Ascending aorta (tissue), 2 donors: ENCODE data around the gene LILRB1. TPM values are rescaled to one million over a fixed set of nuclear protein-coding genes. Genes with fewer than 3 reads are reported as not detected.

Experiments
- DNase-seq, 2 donors: peaks; one replicate each; pipeline ENCODE4 v3.0.0-alpha.2; 2019; ENCODE audit warnings: low spot score in 2 of 2
- H3K27ac ChIP-seq, 2 donors: fragments of 200-600 bp; sonication (generic); one replicate each; pipeline ENCODE4 v1.5.1; 2016 to 2017; ENCODE audit warnings: mild to moderate bottlenecking in 1 of 2
- H3K27me3 ChIP-seq: fragments of 200-600 bp; sonication (generic); one replicate; pipeline ENCODE4 v1.5.1; 2017
- H3K36me3 ChIP-seq, 2 donors: fragments of 200-600 bp; sonication (generic); one replicate each; pipeline ENCODE4 v1.5.1; 2016
- H3K4me1 ChIP-seq, 2 donors: fragments of 200-600 bp; sonication (generic); one replicate each; pipeline ENCODE4 v1.5.1; 2016 to 2017; ENCODE audit warnings: mild to moderate bottlenecking in 1 of 2
- H3K4me3 ChIP-seq, 2 donors: fragments of 200-600 bp; sonication (generic); one replicate each; pipeline ENCODE4 v1.5.1; 2016 to 2017; ENCODE audit warnings: mild to moderate bottlenecking in 1 of 2
- H3K9me3 ChIP-seq, 2 donors: fragments of 200-600 bp; sonication (generic); one replicate each; pipeline ENCODE4 v1.5.1; 2016
- CTCF ChIP-seq, 3 experiments: fragments of 200-600 bp in 2 of 3; fragments of 450-650 bp in 1 of 3; sonication (generic) in 2 of 3; IDR thresholded peaks; one replicate each; pipeline ENCODE4 v1.5.1; 2016 to 2019; ENCODE audit warnings: antibody characterized with exemption in 3 of 3, mild to moderate bottlenecking in 1 of 3, moderate library complexity in 1 of 3
- intact Hi-C: fragments of 100-400 bp; cut with DNase I; formaldehyde crosslinking; loops from one replicate; pipeline ENCODE4 v1.15.1; 2023
- total RNA-seq: library from RNA; depleted of rRNA; stranded (reverse); fragments of >200 nt; gene quantifications from one replicate; pipeline ENCODE4 v1.1.0, GENCODE V29; 2016

LILRB1 gene
- total RNA-seq, 1 donor from 2014 or later: 2.7 TPM

GRCh38 chr19:54654447-54655321, 24.4 kb downstream of the LILRB1 start:
- H3K27me3 ChIP-seq: no peaks in the 10 kb centered on the region
- no peak for TF ChIP-seq CTCF (IDR thresholded peaks at IDR 0.05)
- no peak for DNase-seq
- no peak overlapping the region for H3K4me3 ChIP-seq
- no peaks in the 10 kb centered on the region for H3K4me1 ChIP-seq
- H3K36me3 ChIP-seq: no peaks in the 10 kb centered on the region
- no peaks in the 10 kb centered on the region for H3K9me3 ChIP-seq
- intact Hi-C loops: no loop called here
- no peak overlapping the region for H3K27ac ChIP-seq

DNA sequence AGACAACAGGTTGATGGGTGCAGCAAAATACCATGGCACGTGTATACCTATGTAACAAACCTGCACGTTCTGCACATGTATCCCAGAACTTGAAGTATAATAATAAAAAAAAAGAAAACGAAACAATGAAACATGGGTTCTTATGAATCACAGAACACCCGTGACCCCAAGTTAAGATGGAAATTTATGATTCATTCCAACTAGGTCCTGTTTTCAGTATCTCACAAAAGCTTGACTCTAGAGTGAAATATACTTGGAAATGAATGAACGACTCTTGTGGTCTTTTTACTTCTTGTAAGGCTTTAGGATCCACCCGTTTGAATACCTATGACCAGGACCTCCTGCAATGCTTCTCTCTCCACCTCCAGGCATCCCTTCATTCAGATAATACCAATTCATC, 29.0 kb downstream of the LILRB1 start:
- intact Hi-C loops: no loop called here
- H3K27ac ChIP-seq: no peak overlapping the region
- no peaks in the 10 kb centered on the region for H3K9me3 ChIP-seq
- no peak for DNase-seq
- no peaks in the 10 kb centered on the region for H3K4me1 ChIP-seq
- no peak overlapping the region for H3K4me3 ChIP-seq
- TF ChIP-seq CTCF (IDR thresholded peaks at IDR 0.05): no peak
- no peaks in the 10 kb centered on the region for H3K36me3 ChIP-seq
- H3K27me3 ChIP-seq: no peaks in the 10 kb centered on the region

DNA sequence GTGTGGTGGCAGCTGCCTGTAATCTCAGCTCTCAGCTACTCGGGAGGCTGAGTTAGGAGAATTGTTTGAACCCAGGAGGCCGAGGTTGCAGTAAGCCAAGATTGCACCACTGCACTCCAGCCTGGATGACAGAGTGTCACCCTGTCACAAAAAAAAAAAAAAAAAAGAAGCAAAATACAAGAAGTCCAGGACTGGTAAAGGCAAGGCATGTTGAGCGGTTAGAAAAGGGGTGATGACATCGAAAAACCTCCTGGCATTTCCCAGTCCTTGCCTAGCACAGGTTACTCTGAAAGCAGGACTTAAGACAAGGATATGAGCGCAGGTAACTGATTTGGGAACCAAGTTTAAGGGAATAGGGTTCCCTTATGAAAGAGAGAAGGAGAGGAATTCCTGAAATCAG, 30.0 kb downstream of the LILRB1 start:
- DNase-seq: no peak
- no peaks in the 10 kb centered on the region for H3K36me3 ChIP-seq
- H3K4me1 ChIP-seq: no peaks in the 10 kb centered on the region
- no peak overlapping the region for H3K4me3 ChIP-seq
- no peak for TF ChIP-seq CTCF (IDR thresholded peaks at IDR 0.05)
- H3K9me3 ChIP-seq: no peaks in the 10 kb centered on the region
- no peak overlapping the region for H3K27ac ChIP-seq
- H3K27me3 ChIP-seq: no peaks in the 10 kb centered on the region
- intact Hi-C loops: no loop called here

DNA sequence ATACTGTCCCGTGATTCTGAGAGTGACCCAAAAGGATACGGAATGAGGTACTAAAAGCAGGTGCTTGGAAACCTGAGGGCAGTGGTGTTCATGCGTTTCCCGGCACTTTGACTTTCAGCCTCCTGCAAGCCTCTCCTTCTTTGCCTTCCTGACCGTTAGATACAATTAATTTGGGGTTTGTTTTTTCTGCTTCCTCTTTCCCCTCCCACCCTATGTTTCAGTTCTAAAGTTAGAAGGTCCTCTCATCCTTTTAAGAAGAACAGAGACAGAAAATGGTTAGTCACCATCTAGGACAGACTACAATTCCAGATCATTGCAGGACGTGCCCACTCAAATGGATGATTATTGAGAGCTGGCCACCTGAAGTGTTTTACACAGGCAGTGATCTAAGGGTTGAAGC, 30.7 kb downstream of the LILRB1 start:
- Histone ChIP-seq H3K4me1 (no peaks in the 10 kb centered on the region), H3K36me3 (no peaks in the 10 kb centered on the region), H3K4me3 (no peak overlapping the region), H3K27ac (no peak overlapping the region), H3K9me3 (no peaks in the 10 kb centered on the region), H3K27me3 (no peaks in the 10 kb centered on the region)
- TF ChIP-seq CTCF (IDR thresholded peaks at IDR 0.05): no peak
- intact Hi-C loops: no loop called here
- no peak for DNase-seq

DNA sequence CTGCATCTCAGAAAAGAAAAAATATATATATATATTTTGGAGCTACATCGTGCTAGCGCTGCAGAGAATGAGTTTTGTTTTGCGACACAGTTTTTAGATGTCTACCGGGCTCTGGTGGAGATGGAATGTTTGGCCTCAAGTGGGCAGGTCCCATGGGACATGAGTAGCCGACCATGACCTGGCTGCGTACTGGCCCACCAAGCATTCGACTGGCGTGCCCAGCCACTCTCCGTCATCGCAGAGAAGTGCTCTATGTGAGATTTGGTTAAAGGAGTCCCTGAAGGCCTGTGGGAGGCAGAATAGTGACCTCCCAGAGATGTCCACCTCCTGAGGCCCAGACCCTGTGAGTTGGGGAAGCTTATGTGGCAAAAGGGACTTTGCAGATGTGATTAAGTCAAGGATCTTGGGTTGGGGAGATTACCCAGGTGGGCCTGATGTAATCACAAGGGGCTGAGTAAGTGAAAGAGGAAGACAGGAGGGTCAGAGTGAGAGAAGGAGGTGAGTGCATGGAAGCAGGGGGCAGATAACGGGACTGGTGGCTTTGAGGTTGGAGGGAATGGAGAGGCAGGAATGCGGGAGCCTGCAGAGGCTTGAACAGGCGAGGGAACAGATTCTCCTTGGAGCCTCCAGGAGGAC, 31.7 kb downstream of the LILRB1 start:
- no peaks in the 10 kb centered on the region for H3K27me3 ChIP-seq
- no peak overlapping the region for H3K4me3 ChIP-seq
- no peak for TF ChIP-seq CTCF (IDR thresholded peaks at IDR 0.05)
- intact Hi-C loops: no loop called here
- H3K36me3 ChIP-seq: no peaks in the 10 kb centered on the region
- H3K9me3 ChIP-seq: no peaks in the 10 kb centered on the region
- no peak for DNase-seq
- H3K27ac ChIP-seq: no peak overlapping the region
- no peaks in the 10 kb centered on the region for H3K4me1 ChIP-seq
